Endothelial cell of umbilical vein (primary cell): ENCODE results near the gene COMMD7. TPM values are rescaled to one million over a fixed set of nuclear protein-coding genes. Genes with fewer than 3 reads are reported as not detected.
"Not testable (repeated sequence)": the region's sequence is repeated elsewhere in the genome, so short reads cannot be mapped to it uniquely, and the experiment has no call there.

Experiments used
- BruUV-seq: library from RNA; stranded (reverse); fragments of 400-500 nt; replicated peaks from 2 replicates; lab custom pipeline; 2021; lab: Mats Ljungman, UMichigan
- CTCF ChIA-PET: fragments of 300-600, 350-600 bp; sonication (Branson Sonifier 250); formaldehyde crosslinking; loops from one replicate; lab custom pipeline; 2021; ENCODE audit warnings: antibody characterized with exemption, inconsistent platforms; lab: Charles Lee
- POLR2A ChIA-PET: fragments of 300-600, 350-600 bp; sonication (Branson Sonifier 250); formaldehyde crosslinking; loops from one replicate; lab custom pipeline; 2021; ENCODE audit warnings: antibody characterized with exemption, inconsistent platforms; lab: Charles Lee
- DNase-seq: peaks from one replicate; pipeline ENCODE4 v3.0.0-alpha.2; 2011; ENCODE audit warnings: low read depth, low spot score
- FAIRE-seq: peaks from 2 replicates; lab custom pipeline; 2011; peaks lifted over from hg19 to GRCh38; lab: Jason Lieb, UNC
- H2AFZ ChIP-seq: 2 replicates; pipeline ENCODE4 v1.6.0; 2012; ENCODE audit warnings: low read depth, low read length, control low read depth, inconsistent platforms
- H3K27ac ChIP-seq: 2 replicates; pipeline ENCODE4 v1.5.1; 2011; ENCODE audit warnings: low read depth, mild to moderate bottlenecking, control low read depth, low read length, moderate library complexity; ENCODE audit not compliant: insufficient read depth
- H3K27me3 ChIP-seq, 2 experiments: 2 replicates each; pipeline versions ENCODE4 v1.6.0 to v1.6.1; 2011; ENCODE audit warnings: low read length in 2 of 2, mixed read lengths in 1 of 2; ENCODE audit not compliant: control insufficient read depth in 2 of 2, insufficient read depth in 2 of 2
- H3K36me3 ChIP-seq, 2 experiments: 2 replicates in 1 of 2; 3 replicates in 1 of 2; pipeline ENCODE4 v1.5.1; 2011; ENCODE audit warnings: low read length in 2 of 2, mild to moderate bottlenecking in 1 of 2, moderate library complexity in 1 of 2; ENCODE audit not compliant: control insufficient read depth in 2 of 2, insufficient read depth in 2 of 2; ENCODE audit errors: extremely low read depth in 1 of 2
- H3K4me1 ChIP-seq: 3 replicates; pipeline ENCODE4 v1.5.1; 2011; ENCODE audit warnings: mild to moderate bottlenecking, low read length; ENCODE audit not compliant: control insufficient read depth, insufficient read depth; ENCODE audit errors: extremely low read depth
- H3K4me2 ChIP-seq: 2 replicates; pipeline ENCODE4 v1.6.1; 2011; ENCODE audit warnings: low read length, control low read depth, mixed read lengths; ENCODE audit not compliant: insufficient read depth
- H3K4me3 ChIP-seq, 3 experiments: fragments of 200-600 bp in 1 of 3; sonication (generic), shearing (Covaris generic) in 1 of 3; replicated peaks in 1 of 3; 2 replicates each; pipeline ENCODE4 v1.5.1; 2011 to 2016; ENCODE audit warnings: control low read depth in 3 of 3, low read length in 3 of 3, mild to moderate bottlenecking in 2 of 3, inconsistent platforms in 1 of 3, low read depth in 1 of 3, moderate library complexity in 1 of 3; ENCODE audit not compliant: insufficient read depth in 1 of 3
- H3K79me2 ChIP-seq: 2 replicates; pipeline ENCODE4 v1.6.0; 2012; ENCODE audit warnings: low read length, inconsistent platforms; ENCODE audit not compliant: control insufficient read depth, insufficient read depth
- H3K9ac ChIP-seq: replicated peaks from 2 replicates; pipeline ENCODE3; 2011; ENCODE audit warnings: low read length, control low read depth; ENCODE audit not compliant: insufficient read depth; ENCODE audit errors: extremely low read depth
- H3K9me1 ChIP-seq: replicated peaks from 3 replicates; pipeline ENCODE4 v1.6.0; 2011; ENCODE audit warnings: mild to moderate bottlenecking, low read length; ENCODE audit not compliant: control insufficient read depth, insufficient read depth; ENCODE audit errors: extremely low read depth
- H3K9me3 ChIP-seq: replicated peaks from 2 replicates; pipeline ENCODE4 v1.5.1; 2012; ENCODE audit warnings: low read length, inconsistent platforms; ENCODE audit not compliant: control insufficient read depth, insufficient read depth
- H4K20me1 ChIP-seq: replicated peaks from 2 replicates; pipeline ENCODE3; 2011; ENCODE audit warnings: mild to moderate bottlenecking, low read length; ENCODE audit not compliant: control insufficient read depth, insufficient read depth; ENCODE audit errors: extremely low read depth
- dilution Hi-C: fragments of 300-500 bp; cut with MboI; formaldehyde crosslinking; loops from one replicate; pipeline ENCODE4 v1.15.0; 2019; ENCODE audit warnings: low sequenced_read_pairs; ENCODE audit not compliant: extremely low pct_ligation_motif_present
- intact Hi-C: fragments of 100-400 bp; cut with micrococcal nuclease; formaldehyde crosslinking; loops from one replicate; pipeline ENCODE4 v1.10.0; 2022
- polyA plus RNA-seq, 4 experiments: library from polyadenylated mRNA; depleted of rRNA in 3 of 4; stranded (reverse) in 3 of 4; unstranded in 1 of 4; fragments of >200 nt; gene quantifications; 2 replicates each; pipeline versions ENCODE4 v1.2.1 to v1.2.3, GENCODE V29; 2011 to 2012; ENCODE audit warnings: missing spikeins in 1 of 4
- total RNA-seq: library from RNA; stranded (reverse); gene quantifications from 2 replicates; pipeline ENCODE4 v1.2.3, GENCODE V29; 2021

Gene COMMD7
- total and polyA plus RNA-seq, 2 donors (not counting 3 experiments of a cell fraction or from before 2014, with no cell fraction given), result 58.8 to 72.9 TPM

DNA sequence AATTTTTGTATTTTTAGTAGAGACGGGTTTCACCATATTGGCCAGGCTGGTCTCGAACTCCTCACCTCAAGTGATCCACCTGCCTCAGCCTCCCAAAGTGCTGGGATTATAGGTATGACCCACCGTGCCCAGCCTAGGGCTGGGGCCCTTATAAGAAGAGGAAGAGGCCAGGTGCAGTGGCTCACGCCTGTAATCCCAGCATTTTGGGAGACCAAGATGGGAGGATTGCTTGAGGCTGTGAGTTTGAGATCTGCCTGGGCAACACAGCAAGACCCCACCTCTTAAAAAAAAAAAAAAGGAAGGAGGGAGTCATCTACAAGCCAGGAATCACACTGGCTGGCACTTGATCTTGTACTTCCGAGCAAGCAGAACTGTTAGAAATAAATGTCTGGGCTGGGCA is 13.9 kb downstream of the COMMD7 start:
- H3K4me2 ChIP-seq, DNase-seq, FAIRE-seq, intact Hi-C loops, BruUV-seq, H3K9ac ChIP-seq, H3K4me3 ChIP-seq, dilution Hi-C loops, H3K4me1 ChIP-seq, H2AFZ ChIP-seq, POLR2A ChIA-PET, H3K9me1 ChIP-seq, H3K79me2 ChIP-seq, H4K20me1 ChIP-seq, H3K27me3 ChIP-seq, CTCF ChIA-PET, H3K27ac ChIP-seq, H3K9me3 ChIP-seq: not testable (repeated sequence)
- peaks cover 5 to 12% of the 10 kb centered on the region in 2 experiments for H3K36me3 ChIP-seq

DNA sequence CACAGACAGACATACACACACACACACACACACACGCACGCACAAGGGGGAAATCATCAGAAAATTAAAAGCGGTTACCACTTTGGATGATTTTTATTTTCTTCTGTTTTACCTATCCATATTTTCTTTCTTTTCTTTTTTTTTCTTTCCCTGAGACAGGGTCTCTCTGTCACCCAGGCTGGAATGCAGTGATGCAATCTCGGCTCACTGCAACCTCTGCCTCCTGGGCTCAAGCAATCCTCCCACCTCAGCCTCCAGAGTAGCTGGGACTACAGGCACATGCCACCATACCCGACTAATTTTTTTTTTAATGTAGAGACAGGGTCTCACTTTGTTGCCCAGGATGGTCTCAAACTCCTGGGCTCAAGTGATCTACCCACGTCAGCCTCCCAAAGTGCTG is 14.8 kb downstream of the COMMD7 start:
- H3K27ac ChIP-seq, dilution Hi-C loops, H3K9ac ChIP-seq, H3K4me3 ChIP-seq, POLR2A ChIA-PET, DNase-seq, H3K4me1 ChIP-seq, CTCF ChIA-PET, H2AFZ ChIP-seq, intact Hi-C loops, H4K20me1 ChIP-seq, H3K79me2 ChIP-seq, H3K27me3 ChIP-seq, H3K4me2 ChIP-seq, FAIRE-seq, BruUV-seq, H3K9me3 ChIP-seq, H3K9me1 ChIP-seq: not testable (repeated sequence)
- H3K36me3 ChIP-seq, result peaks cover 5 to 12% of the 10 kb centered on the region in 2 experiments
